NCI-H69 (cell line): ENCODE data around the gene EIF1AD.
"Not testable (repeated sequence)": the region's sequence is repeated elsewhere in the genome, so short reads cannot be mapped to it uniquely, and the experiment has no call there.

Experiments
- DNase-seq: peaks from one replicate; lab custom pipeline; 2025; lab: John Stamatoyannopoulos, UW

Gene EIF1AD

GRCh38 chr11:66001942-66002647 is at the start of gene EIF1AD, which contains the start of gene BANF1:
Gene EIF1AD, minus strand, starts transcription at chr11:66002157. Its CDS starts 1,768 bp downstream, at chr11:66000389.
Gene BANF1, plus strand, starts transcription at chr11:66002503. Its CDS starts 748 bp downstream, at chr11:66003251.
- peak; percentile 99 for DNase-seq

GRCh38 chr11:66051371-66051765 is 49.4 kb upstream of the EIF1AD start:
- DNase-seq, result no peak

- no peak for DNase-seq
These were observed 48.7 kb upstream of the EIF1AD start for GRCh38 chr11:66050581-66051231.

GRCh38 chr11:66048547-66049323 is 46.8 kb upstream of the EIF1AD start, which contains the start of gene GAL3ST3:
Gene GAL3ST3, minus strand, starts transcription at chr11:66049161. Its CDS starts 3,746 bp downstream, at chr11:66045415.
- peak; percentile 75 for DNase-seq

GRCh38 chr11:66047541-66048365 is 45.8 kb upstream of the EIF1AD start:
- DNase-seq, result no peak

GRCh38 chr11:66046901-66047300 is 44.9 kb upstream of the EIF1AD start:
- DNase-seq, result no peak

GRCh38 chr11:66045177-66045639 is 43.3 kb upstream of the EIF1AD start:
- DNase-seq, result peak; percentile 90

- no peak for DNase-seq
These were observed 42.8 kb upstream of the EIF1AD start for GRCh38 chr11:66044757-66045156.

GRCh38 chr11:66042996-66043906 is 41.3 kb upstream of the EIF1AD start:
- no peak for DNase-seq

GRCh38 chr11:66042227-66042995 is 40.5 kb upstream of the EIF1AD start:
- no peak for DNase-seq

- no peak for DNase-seq
These were observed 37.8 kb upstream of the EIF1AD start for GRCh38 chr11:66039765-66040164.

GRCh38 chr11:66037327-66037726 is 35.4 kb upstream of the EIF1AD start:
- DNase-seq, result no peak

- DNase-seq, result no peak
These were observed 34.4 kb upstream of the EIF1AD start for GRCh38 chr11:66036334-66036710.

- peak; percentile 47 for DNase-seq
These were observed 33.8 kb upstream of the EIF1AD start for GRCh38 chr11:66035653-66036333.

- no peak for DNase-seq
These were observed 31.2 kb upstream of the EIF1AD start for GRCh38 chr11:66032957-66033735.

- no peak for DNase-seq
These were observed 24.1 kb upstream of the EIF1AD start, which contains the start of gene CATSPER1 for GRCh38 chr11:66026017-66026529. Gene CATSPER1, minus strand, starts transcription at chr11:66026479. Its CDS starts 100 bp downstream, at chr11:66026379.

- DNase-seq, result not testable (repeated sequence)
These were observed 21.2 kb upstream of the EIF1AD start for GRCh38 chr11:66023186-66023440.
